Breast epithelium (tissue), 4 donors: ENCODE measurements around the gene ANKRD44. TPM values are rescaled to one million over a fixed set of nuclear protein-coding genes. Genes with fewer than 3 reads are reported as not detected.

ENCODE experiments used
- DNase-seq, 2 donors: peaks; one replicate each; pipeline ENCODE4 v3.0.0-alpha.2; 2019; ENCODE audit warnings: low spot score in 2 of 2
- H3K27ac ChIP-seq, 2 donors: fragments of 200-600 bp; sonication (generic) in 1 of 2; one replicate each; pipeline ENCODE4 v1.5.1; 2016 to 2019; ENCODE audit warnings: mild to moderate bottlenecking in 1 of 2
- H3K27me3 ChIP-seq, 2 donors: fragments of 200-600 bp; sonication (generic) in 1 of 2; one replicate each; pipeline versions ENCODE4 v1.5.1 to v1.6.0; 2017 to 2019; ENCODE audit warnings: control low read depth in 1 of 2, mild to moderate bottlenecking in 1 of 2
- H3K36me3 ChIP-seq: fragments of 200-600 bp; one replicate; pipeline ENCODE4 v1.5.1; 2019
- H3K4me1 ChIP-seq, 2 donors: fragments of 200-600 bp; sonication (generic); one replicate each; pipeline ENCODE4 v1.5.1; 2016 to 2019; ENCODE audit warnings: control low read depth in 1 of 2
- H3K4me3 ChIP-seq, 3 donors: fragments of 200-600 bp; sonication (generic); 1 replicate in 2 of 3; 2 replicates in 1 of 3; pipeline ENCODE4 v1.5.1; 2016 to 2019; ENCODE audit warnings: mild to moderate bottlenecking in 3 of 3, moderate library complexity in 2 of 3
- H3K9me3 ChIP-seq, 2 donors: fragments of 200-600 bp; sonication (generic) in 1 of 2; one replicate each; pipeline ENCODE4 v1.5.1; 2016 to 2019; ENCODE audit warnings: control low read depth in 1 of 2
- CTCF ChIP-seq, 3 donors: fragments of 450-650 bp; IDR thresholded peaks; one replicate each; pipeline ENCODE4 v1.5.1; 2016 to 2017; ENCODE audit warnings: antibody characterized with exemption in 3 of 3, mild to moderate bottlenecking in 3 of 3, moderate library complexity in 3 of 3
- POLR2A ChIP-seq: fragments of 450-650 bp; IDR thresholded peaks from one replicate; pipeline ENCODE4 v1.6.1; 2016; ENCODE audit warnings: antibody characterized with exemption, mild to moderate bottlenecking, moderate library complexity
- POLR2AphosphoS5 ChIP-seq, 3 donors: sonication (generic); formaldehyde crosslinking; IDR thresholded peaks; one replicate each; pipeline ENCODE4 v1.6.1; 2017; ENCODE audit warnings: antibody characterized with exemption in 3 of 3
- intact Hi-C: fragments of 100-400 bp; cut with DNase I; formaldehyde crosslinking; loops from one replicate; pipeline ENCODE4 v1.15.1; 2023; ENCODE audit warnings: low total_unique reads
- total RNA-seq, 3 donors: library from RNA; depleted of rRNA; stranded (reverse); fragments of >200 nt; gene quantifications; one replicate each; pipeline ENCODE4 v1.1.0, GENCODE V29; 2016

ANKRD44 gene
- total RNA-seq, 3 donors from 2014 or later: 18.0 to 41.3 (median 19.9) TPM

DNA sequence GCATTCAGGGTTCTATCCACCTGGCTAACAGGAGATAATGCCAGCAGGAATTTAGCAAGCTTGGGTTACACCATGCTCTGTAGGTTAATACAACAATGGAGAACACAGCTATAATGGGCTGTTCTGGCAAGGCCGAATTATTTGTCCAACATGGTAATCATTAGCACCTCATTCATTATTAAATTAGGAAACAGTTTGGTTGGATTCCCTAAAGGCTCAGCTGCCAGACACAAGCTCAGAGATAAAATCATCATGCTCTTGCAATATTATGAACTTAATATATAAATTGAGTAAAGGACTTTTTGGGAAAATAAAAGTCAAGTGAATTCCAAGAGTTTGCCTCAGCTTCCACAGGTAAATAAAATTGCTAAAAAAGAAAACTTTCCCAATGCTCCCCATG is 166.4 kb downstream of the ANKRD44 start:
- no peaks in the 10 kb centered on the region for H3K36me3 ChIP-seq
- intact Hi-C loops: no loop called here

DNA sequence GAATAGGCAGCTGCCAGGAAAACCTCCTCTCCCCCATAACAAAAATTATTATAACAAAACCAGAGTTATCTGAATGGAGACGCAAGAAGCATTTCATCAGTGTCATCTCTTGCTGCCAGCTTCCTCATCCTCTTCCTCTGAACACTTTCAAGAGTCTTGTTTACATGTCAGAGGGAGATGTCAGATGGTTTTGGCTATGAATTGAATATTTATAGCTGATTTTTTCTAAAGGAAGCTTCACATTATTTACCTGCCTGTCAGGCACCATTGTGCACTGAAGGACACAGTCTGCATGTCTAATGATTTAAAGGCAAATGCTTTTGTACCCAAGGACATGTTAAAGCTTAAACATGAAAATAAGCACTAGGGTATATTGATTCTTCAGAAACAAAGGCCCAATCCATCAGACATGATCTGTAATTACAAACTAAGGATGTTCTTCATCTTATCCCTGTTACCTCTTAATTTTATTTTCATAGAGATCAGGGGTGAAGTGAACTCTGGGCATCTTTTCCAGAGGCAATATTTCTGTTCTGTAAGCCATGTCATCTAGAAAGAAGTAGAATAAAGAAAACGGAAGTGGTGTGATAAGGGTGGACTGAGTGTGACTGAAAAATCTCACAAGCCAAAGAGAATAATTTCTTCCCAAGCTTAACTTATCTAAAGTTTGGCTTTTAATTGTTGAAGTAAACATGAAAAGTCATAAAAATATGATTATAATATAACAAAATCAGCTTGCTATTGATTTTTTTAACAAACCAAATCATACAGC is 168.7 kb downstream of the ANKRD44 start:
- DNase-seq: no peak
- Histone ChIP-seq H3K27me3 (no peaks in the 10 kb centered on the region), H3K4me1 (no peaks in the 10 kb centered on the region), H3K9me3 (no peaks in the 10 kb centered on the region), H3K36me3 (no peaks in the 10 kb centered on the region), H3K27ac (no peak overlapping the region), H3K4me3 (no peak overlapping the region)
- intact Hi-C loops: no loop called here
- TF ChIP-seq CTCF (IDR thresholded peaks at IDR 0.05) (no peak), POLR2AphosphoS5 (IDR thresholded peaks at IDR 0.05) (no peak)

More for the DNA sequence above, 166.4 kb downstream of the ANKRD44 start:
- no peak for DNase-seq
- Histone ChIP-seq H3K27ac (no peak overlapping the region), H3K4me3 (no peak overlapping the region), H3K4me1 (no peaks in the 10 kb centered on the region), H3K27me3 (no peaks in the 10 kb centered on the region), H3K9me3 (no peaks in the 10 kb centered on the region)
- TF ChIP-seq CTCF (IDR thresholded peaks at IDR 0.05) (no peak), POLR2A (no peak), POLR2AphosphoS5 (IDR thresholded peaks at IDR 0.05) (no peak)

- Histone ChIP-seq H3K4me1 (no peaks in the 10 kb centered on the region), H3K9me3 (no peaks in the 10 kb centered on the region)
Measured at GRCh38 chr2:197140045-197140444, 170.5 kb downstream of the ANKRD44 start.

GRCh38 chr2:197138506-197138905 is 172.1 kb downstream of the ANKRD44 start:
- Histone ChIP-seq H3K27me3 (no peaks in the 10 kb centered on the region), H3K9me3 (no peaks in the 10 kb centered on the region), H3K36me3 (no peaks in the 10 kb centered on the region), H3K27ac (no peak overlapping the region), H3K4me3 (no peak overlapping the region), H3K4me1 (no peaks in the 10 kb centered on the region)
- intact Hi-C loops: no loop called here
- DNase-seq: no peak
- TF ChIP-seq CTCF (IDR thresholded peaks at IDR 0.05) (no peak), POLR2A (no peak), POLR2AphosphoS5 (IDR thresholded peaks at IDR 0.05) (no peak)

More at GRCh38 chr2:197140045-197140444, 170.5 kb downstream of the ANKRD44 start:
- no peaks in the 10 kb centered on the region for H3K36me3 ChIP-seq
- no peak overlapping the region for H3K4me3 ChIP-seq
- H3K27ac ChIP-seq: no peak overlapping the region
- no peaks in the 10 kb centered on the region for H3K27me3 ChIP-seq
- intact Hi-C loops: no loop called here
- no peak for DNase-seq
- no peak for TF ChIP-seq POLR2AphosphoS5 (IDR thresholded peaks at IDR 0.05)
- TF ChIP-seq POLR2A: no peak
- no peak for TF ChIP-seq CTCF (IDR thresholded peaks at IDR 0.05)

GRCh38 chr2:197137826-197138477 is 172.6 kb downstream of the ANKRD44 start:
- intact Hi-C loops: no loop called here
- H3K4me1 ChIP-seq: no peaks in the 10 kb centered on the region
- H3K9me3 ChIP-seq: no peaks in the 10 kb centered on the region
- H3K27me3 ChIP-seq: no peaks in the 10 kb centered on the region
- TF ChIP-seq POLR2A: no peak
- TF ChIP-seq POLR2AphosphoS5 (IDR thresholded peaks at IDR 0.05): no peak
- TF ChIP-seq CTCF (IDR thresholded peaks at IDR 0.05): no peak
- no peak overlapping the region for H3K4me3 ChIP-seq
- H3K36me3 ChIP-seq: no peaks in the 10 kb centered on the region
- no peak for DNase-seq
- no peak overlapping the region for H3K27ac ChIP-seq
